ENCODE data around the gene CENATAC.
"Not testable (repeated sequence)": the region's sequence is repeated elsewhere in the genome, so short reads cannot be mapped to it uniquely, and the experiment has no call there.

Gene CENATAC

GRCh38 chr11:118997627-118998387 lies at the start of gene CENATAC:
Gene CENATAC (plus strand): TSS chr11:118998138. CDS start chr11:118998198, 60 bp downstream.
- peak; percentile 94 for DNase-seq

GRCh38 chr11:118953265-118953664 lies 44.7 kb upstream of the CENATAC start:
- DNase-seq = no peak

GRCh38 chr11:118953976-118954375 lies 44.0 kb upstream of the CENATAC start:
- DNase-seq = not testable (repeated sequence)

GRCh38 chr11:118956094-118956846 lies 41.7 kb upstream of the CENATAC start, which contains the start of gene UPK2:
Gene UPK2 (plus strand): TSS chr11:118956298. CDS start chr11:118956351, 53 bp downstream.
- peak; percentile 85 for DNase-seq

- no peak for DNase-seq
Observed at GRCh38 chr11:118956847-118957469, 41.0 kb upstream of the CENATAC start.

- DNase-seq = no peak
Observed at GRCh38 chr11:118957549-118957948, 40.4 kb upstream of the CENATAC start.

GRCh38 chr11:118957968-118958367 lies 40.0 kb upstream of the CENATAC start:
- DNase-seq = no peak

- no peak for DNase-seq
Observed at GRCh38 chr11:118958577-118958976, 39.4 kb upstream of the CENATAC start.

GRCh38 chr11:118961189-118961588 lies 36.7 kb upstream of the CENATAC start:
- no peak for DNase-seq

GRCh38 chr11:118961591-118961990 lies 36.3 kb upstream of the CENATAC start:
- no peak for DNase-seq

- not testable (repeated sequence) for DNase-seq
Observed at GRCh38 chr11:118969508-118969907, 28.4 kb upstream of the CENATAC start.

GRCh38 chr11:118971646-118972045 lies 26.3 kb upstream of the CENATAC start, which contains the start of gene FOXR1:
Gene FOXR1 (plus strand): TSS chr11:118971761. CDS start chr11:118971932, 171 bp downstream.
- DNase-seq = no peak

- DNase-seq = no peak
Observed at GRCh38 chr11:118973985-118974384, 24.0 kb upstream of the CENATAC start.

GRCh38 chr11:118975771-118976709 lies 21.9 kb upstream of the CENATAC start:
- no peak for DNase-seq

GRCh38 chr11:118979434-118979833 lies 18.5 kb upstream of the CENATAC start:
- DNase-seq = no peak

- DNase-seq = peak; percentile 51
Observed at GRCh38 chr11:118980191-118980881, 17.6 kb upstream of the CENATAC start.

GRCh38 chr11:118984337-118984736 lies 13.6 kb upstream of the CENATAC start:
- not testable (repeated sequence) for DNase-seq

GRCh38 chr11:118984825-118985224 lies 13.1 kb upstream of the CENATAC start:
- no peak for DNase-seq

- DNase-seq = no peak
Observed at GRCh38 chr11:118988280-118988679, 9.7 kb upstream of the CENATAC start.

GRCh38 chr11:118991486-118992038 lies 6.4 kb upstream of the CENATAC start:
- not testable (repeated sequence) for DNase-seq

All from right hindlimb (tissue), 1 donor.